DMS 273 (cell line): ENCODE measurements around the gene IL1RL1.

Experiments used
- DNase-seq: peaks from one replicate; lab custom pipeline; 2025; ENCODE audit not compliant: unreplicated experiment; lab: John Stamatoyannopoulos, UW

Gene IL1RL1

DNA sequence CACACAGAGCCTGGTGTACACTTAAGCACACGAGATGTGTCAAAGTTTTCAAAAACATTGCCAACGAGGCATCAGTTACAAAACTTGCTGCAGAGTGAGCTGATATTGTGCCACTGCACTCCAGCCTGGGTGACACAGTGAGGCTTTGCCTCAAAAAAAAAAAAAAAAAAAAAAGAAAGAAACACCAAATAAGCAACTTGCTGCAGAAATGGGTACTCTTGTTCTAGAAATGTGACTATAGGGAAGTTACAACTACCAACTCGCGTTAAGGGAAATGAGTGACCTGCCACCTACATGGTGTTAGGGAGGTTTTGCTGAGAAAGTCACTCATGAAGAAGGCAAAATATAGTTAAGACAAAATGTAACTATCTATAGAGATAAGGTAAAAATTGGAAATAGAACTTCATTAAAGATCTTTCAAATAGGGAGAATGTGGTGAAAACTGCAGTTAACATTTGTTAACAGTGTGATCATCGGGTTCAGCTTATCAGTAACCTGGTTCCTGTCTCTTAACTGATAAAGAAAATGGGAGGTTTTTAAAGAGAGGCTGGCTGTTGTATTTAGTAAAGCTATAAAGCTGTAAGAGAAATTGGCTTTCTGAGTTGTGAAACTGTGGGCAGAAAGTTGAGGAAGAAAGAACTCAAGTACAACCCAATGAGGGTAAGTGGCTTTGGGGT lies at the start of gene IL1RL1:
IL1RL1 (plus strand) TSS at position 600 of the 677 bp plus-strand sequence. CDS start 26,702 bp downstream, outside the sequence.
- DNase-seq = no peak

GRCh38 chr2:102262216-102263129 lies 48.9 kb upstream of the IL1RL1 start:
- no peak for DNase-seq

- no peak for DNase-seq
Observed at GRCh38 chr2:102264952-102265351, 46.4 kb upstream of the IL1RL1 start.

DNA sequence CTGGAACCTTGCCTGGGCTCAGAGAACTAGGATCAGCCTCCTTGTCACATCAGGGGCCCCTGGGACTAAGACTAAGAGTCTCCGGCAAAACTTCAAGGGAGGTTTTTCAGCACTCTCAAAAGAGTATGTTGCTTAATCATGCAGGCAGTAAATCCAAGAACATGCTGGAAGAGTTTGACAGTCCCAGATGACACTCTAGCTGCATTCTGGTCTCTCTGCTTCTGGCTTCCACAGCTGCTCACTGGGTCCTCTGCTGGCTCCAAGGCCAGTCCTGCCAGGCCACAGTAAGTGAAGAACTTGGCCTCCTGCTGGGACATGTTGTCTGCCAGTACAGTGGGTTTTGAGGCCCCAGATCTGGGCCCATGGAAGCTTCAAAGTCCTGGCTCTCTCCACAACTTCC lies 45.2 kb upstream of the IL1RL1 start:
- DNase-seq = no peak

- DNase-seq = no peak
Observed at GRCh38 chr2:102267774-102268173, 43.6 kb upstream of the IL1RL1 start.

GRCh38 chr2:102268510-102269199 lies 42.7 kb upstream of the IL1RL1 start:
- DNase-seq = no peak

- no peak for DNase-seq
Observed at GRCh38 chr2:102269200-102269524, 42.2 kb upstream of the IL1RL1 start.

DNA sequence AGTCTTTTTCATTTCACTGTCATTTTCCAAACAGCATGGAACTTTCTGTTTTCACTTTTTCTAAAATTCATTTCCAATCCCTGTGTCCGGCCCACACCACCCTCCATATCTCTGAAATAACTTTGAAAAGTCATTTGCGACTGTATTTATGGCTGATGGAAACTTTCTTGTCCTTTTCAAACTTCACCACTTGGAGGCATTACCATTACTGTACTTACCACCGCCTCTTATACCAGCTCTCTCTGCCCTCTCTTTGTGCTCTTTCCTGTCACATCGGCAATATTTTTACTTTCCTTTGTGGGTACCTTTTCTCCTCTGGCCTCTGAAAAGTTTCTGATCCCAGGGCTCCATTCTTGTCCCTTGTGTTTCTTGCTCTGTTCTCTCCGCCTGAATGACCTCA lies 39.5 kb upstream of the IL1RL1 start:
- DNase-seq = no peak

- no peak for DNase-seq
Observed at GRCh38 chr2:102273619-102274211, 37.6 kb upstream of the IL1RL1 start.

DNA sequence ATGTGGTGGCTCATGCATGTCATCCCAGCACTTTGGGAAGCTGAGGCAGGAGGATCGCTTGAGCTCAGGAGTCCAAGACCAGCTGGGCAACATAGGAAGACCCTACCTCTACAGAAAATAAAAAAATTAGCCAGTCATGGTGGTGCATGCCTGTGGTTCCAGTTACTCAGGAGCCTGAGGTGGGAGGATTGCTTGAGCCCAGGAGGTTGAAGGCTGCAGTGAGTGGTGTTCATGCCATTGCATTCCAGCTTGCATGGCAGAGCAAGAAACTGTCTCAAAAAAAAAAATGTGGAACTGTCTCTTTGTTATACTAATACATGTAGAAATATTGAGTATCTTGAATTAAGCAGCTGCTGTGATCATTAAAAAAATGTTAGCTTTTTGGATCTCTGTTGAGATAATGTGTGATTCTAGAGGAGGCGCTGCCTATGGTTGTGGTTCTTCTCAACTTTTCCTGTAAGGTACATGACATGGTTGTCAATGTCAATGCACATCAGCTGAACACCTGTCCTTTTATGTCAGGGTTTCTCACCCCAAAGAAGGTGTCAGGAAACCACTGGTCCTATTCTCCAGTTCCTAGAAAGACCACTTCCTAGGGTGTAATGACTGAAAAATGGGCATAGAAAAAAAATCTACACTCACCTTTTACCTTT lies 34.7 kb upstream of the IL1RL1 start:
- no peak for DNase-seq

DNA sequence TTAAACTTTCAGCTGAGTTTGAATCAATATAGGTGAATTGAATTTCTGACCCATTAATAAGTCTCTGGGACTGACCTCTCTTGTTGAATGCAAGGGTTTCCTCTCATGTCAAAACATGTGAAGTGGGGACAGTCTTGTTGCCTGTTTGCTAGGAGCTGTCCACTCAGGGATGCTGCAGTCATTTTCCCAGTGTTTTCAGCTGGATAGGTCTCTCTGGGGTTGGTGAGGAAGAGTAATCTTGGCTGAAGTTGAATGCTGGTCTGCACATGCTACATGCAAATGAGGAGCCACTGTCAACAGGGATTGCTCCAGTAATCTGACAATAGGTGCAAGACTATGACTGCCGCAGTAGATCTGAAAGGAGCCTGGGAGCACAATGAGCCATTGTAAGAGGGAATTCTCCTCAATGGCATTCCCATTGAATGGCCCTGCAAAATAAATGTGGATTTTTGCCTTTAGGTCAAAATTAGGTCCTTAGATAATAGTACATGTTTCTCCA lies 34.1 kb upstream of the IL1RL1 start:
- no peak for DNase-seq

DNA sequence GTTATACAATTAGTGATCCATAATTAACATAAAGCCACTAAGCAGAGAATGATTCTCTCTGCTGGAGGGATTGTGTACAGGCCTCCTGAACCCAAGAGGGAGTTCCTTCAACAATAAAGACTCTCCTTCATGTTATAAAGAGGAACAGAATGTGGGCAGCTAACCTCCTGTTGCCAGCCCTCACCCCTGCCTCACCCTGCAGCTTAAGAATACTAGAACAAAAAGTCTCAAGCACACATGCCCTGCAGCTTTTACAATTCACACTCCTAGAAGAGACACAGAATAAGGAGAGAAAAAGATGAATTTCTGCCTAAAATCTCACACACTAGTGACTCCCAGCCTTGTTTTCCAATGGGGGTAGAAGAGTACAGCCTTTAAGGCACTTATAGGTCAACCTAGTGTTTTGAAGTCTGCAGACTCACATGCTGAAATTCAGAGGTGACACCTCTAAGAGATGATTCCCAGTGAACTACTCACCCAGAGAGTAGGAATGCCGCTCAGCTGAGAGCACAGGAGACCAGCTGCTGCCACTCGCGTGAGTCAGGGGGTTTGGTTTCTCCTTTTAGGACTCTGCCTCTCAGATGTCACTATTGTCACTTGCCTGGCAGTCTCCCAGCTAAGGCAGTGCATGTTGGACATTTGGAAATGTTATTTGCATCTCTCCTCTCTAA lies 32.5 kb upstream of the IL1RL1 start:
- no peak for DNase-seq

- DNase-seq = no peak
Observed at GRCh38 chr2:102279391-102279735, 32.0 kb upstream of the IL1RL1 start.

- DNase-seq = no peak
Observed at GRCh38 chr2:102282678-102283091, 28.7 kb upstream of the IL1RL1 start.

DNA sequence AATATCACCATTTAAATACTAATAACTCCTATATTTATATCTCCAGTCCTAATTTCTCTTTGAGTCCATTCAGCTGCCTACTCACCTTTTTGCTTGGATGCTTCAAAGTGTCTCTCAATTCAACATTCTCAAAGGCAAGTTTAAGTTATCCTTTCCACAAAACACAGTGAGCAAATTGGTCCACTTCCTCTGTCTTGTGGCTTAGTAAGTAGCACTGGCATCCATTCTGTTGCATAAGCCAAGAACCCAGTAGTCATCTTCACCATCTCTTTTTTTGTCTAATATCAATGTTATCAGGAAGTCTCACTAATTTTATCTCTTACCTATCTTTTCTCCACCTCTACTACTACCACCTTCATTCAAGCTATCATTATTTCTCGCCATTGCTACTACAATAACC lies 27.4 kb upstream of the IL1RL1 start:
- DNase-seq = no peak

DNA sequence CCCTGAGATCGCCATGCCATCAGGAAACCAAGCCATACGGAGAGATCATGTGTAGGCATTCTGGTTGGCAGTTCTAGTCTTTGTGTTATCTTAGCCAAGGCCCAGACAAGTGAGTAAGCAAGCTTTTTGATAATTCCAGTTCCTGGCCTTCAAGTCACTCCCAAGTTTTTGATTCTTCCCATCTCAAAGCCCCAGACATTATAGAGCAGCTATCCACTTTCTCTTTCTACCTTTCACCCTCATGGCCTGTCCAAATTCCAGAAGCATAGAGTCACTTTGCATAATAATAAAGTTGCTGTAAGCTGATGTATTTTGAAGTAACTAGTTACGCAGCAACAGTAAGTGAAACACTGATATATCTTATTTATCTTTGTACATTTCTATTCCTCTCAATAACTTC lies 26.8 kb upstream of the IL1RL1 start:
- no peak for DNase-seq

DNA sequence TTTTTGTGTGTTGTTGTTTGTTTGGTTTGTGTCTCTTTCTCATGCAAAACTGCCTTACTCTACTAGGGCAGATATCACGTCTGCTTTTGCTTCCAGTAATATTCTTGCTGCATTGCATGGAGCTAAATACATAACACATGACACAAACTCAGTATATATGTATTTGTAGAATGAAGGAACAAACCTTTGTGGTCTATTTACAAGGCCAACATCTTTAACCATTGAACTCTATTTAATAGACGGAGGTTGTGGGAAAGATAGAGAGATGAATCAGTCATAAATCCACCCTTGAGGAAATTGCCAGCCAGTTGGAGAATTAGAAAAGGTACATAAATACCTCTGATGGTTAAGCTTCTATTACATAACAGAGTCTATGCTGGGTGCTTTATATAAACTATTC lies 26.0 kb upstream of the IL1RL1 start:
- DNase-seq = no peak

DNA sequence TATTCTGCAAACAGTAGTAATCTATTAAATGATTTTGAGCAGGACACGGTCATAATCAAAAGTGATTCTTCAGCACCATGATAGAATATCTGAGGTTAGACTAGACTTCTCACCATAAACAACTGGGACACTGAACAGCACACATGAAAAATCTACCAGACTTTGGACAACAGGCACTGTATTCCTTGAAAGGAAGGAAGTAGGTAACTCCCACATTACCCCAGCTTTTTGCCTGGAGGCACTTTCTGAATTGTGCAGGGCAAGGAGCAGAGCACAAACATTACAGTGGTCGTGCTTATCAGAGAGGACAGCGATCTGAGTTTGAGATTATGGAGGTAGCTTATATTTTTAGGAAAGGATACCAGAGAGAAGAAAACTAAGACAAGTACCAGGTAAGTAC lies 25.3 kb upstream of the IL1RL1 start:
- DNase-seq = no peak

DNA sequence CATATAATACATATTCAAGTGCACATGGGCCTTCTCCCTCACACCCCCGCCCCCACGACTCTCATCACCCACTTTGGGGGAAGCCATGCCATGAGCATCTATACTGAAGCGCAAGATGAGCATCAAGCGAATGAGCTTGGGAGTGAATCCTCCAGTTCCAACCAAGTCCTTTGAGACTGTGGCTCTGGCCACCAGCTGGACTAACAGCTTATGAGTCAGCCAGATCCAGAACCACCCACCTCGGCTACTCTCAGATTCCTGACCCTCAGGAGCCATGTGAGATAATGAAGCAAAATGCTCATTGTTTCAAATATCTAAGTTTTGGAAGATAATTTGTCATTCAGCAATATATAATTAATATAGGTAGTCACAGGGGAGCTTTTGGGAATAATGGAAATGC lies 22.2 kb upstream of the IL1RL1 start:
- no peak for DNase-seq

- no peak for DNase-seq
Observed at GRCh38 chr2:102290594-102290993, 20.8 kb upstream of the IL1RL1 start.
